HEK293 (cell line): ENCODE results near the gene IQCB1.

Experiments used
- CTCF ChIA-PET: fragments of 350-600 bp; formaldehyde crosslinking; extraction: SDS; loops from one replicate; lab custom pipeline; 2021; ENCODE audit warnings: antibody characterized with exemption; lab: Yijun Ruan, JAX
- POLR2A ChIA-PET: fragments of 300-600 bp; formaldehyde crosslinking; extraction: SDS; loops from one replicate; lab custom pipeline; 2020; ENCODE audit warnings: antibody characterized with exemption, inconsistent platforms; lab: Yijun Ruan, JAX
- H3K27ac ChIP-seq: fragments of 200-500 bp; sonication (Bioruptor generic); 2 replicates; pipeline ENCODE4 v1.5.1; 2014; ENCODE audit warnings: low read depth, low read length, control low read depth, inconsistent platforms; ENCODE audit errors: extremely low read depth
- H3K36me3 ChIP-seq, 2 experiments: fragments of 200-500 bp in 1 of 2; sonication (Bioruptor generic) in 1 of 2; 1 replicate in 1 of 2; 2 replicates in 1 of 2; pipeline ENCODE4 v1.5.1; 2014 to 2017; ENCODE audit warnings: inconsistent platforms in 2 of 2, low read length in 2 of 2; ENCODE audit not compliant: control insufficient read depth in 2 of 2, insufficient read depth in 1 of 2
- H3K4me1 ChIP-seq: fragments of 200-500 bp; sonication (Bioruptor generic); 2 replicates; pipeline ENCODE4 v1.5.1; 2014; ENCODE audit warnings: mild to moderate bottlenecking, low read length, inconsistent platforms; ENCODE audit not compliant: control insufficient read depth, insufficient read depth
- H3K4me3 ChIP-seq: 2 replicates; pipeline ENCODE4 v1.5.1; 2011; ENCODE audit warnings: low read depth, mild to moderate bottlenecking, control low read depth, low read length, moderate library complexity
- H3K9me3 ChIP-seq: fragments of 200-500 bp; sonication (Bioruptor generic); 2 replicates; pipeline ENCODE4 v1.5.1; 2014; ENCODE audit warnings: low read depth, low read length, inconsistent platforms; ENCODE audit not compliant: control insufficient read depth, insufficient read depth
- FEZF1 ChIP-seq: fragments of 450-650 bp; formaldehyde crosslinking; IDR thresholded peaks from 2 replicates; pipeline ENCODE4 v1.5.1; 2016; ENCODE audit warnings: missing biosample characterization, missing genetic modification characterization
- GLI2 ChIP-seq: fragments of 450-650 bp; formaldehyde crosslinking; IDR thresholded peaks from 2 replicates; pipeline ENCODE4; 2017; ENCODE audit warnings: missing biosample characterization, missing genetic modification characterization, low read depth, borderline replicate concordance
- GLI4 ChIP-seq: fragments of 450-650 bp; formaldehyde crosslinking; IDR thresholded peaks from 2 replicates; pipeline ENCODE4 v1.5.1; 2016; ENCODE audit warnings: missing biosample characterization, missing genetic modification characterization
- HOXD13 ChIP-seq: sonication (generic); formaldehyde crosslinking; IDR thresholded peaks from 2 replicates; pipeline ENCODE4 v1.8.0; 2022; ENCODE audit warnings: missing genetic modification reagents, borderline replicate concordance
- KLF7 ChIP-seq: fragments of 450-650 bp; formaldehyde crosslinking; IDR thresholded peaks from 2 replicates; pipeline ENCODE4 v1.5.1; 2016; ENCODE audit warnings: missing biosample characterization, missing genetic modification characterization, borderline replicate concordance
- SALL2 ChIP-seq: fragments of 450-650 bp; formaldehyde crosslinking; IDR thresholded peaks from 2 replicates; pipeline ENCODE4 v1.5.0; 2017; ENCODE audit warnings: missing biosample characterization, mild to moderate bottlenecking, missing genetic modification characterization, borderline replicate concordance
- SP2 ChIP-seq: fragments of 450-650 bp; formaldehyde crosslinking; IDR thresholded peaks from 2 replicates; pipeline ENCODE4 v1.5.1; 2016; ENCODE audit warnings: missing biosample characterization, missing genetic modification characterization
- SP3 ChIP-seq: fragments of 450-650 bp; formaldehyde crosslinking; IDR thresholded peaks from 2 replicates; pipeline ENCODE4 v1.5.1; 2016; ENCODE audit warnings: missing biosample characterization, missing genetic modification characterization
- WT1 ChIP-seq: fragments of 450-650 bp; formaldehyde crosslinking; IDR thresholded peaks from 2 replicates; pipeline ENCODE4 v1.5.1; 2016; ENCODE audit warnings: missing biosample characterization, missing genetic modification characterization
- YY1 ChIP-seq: fragments of 450-650 bp; formaldehyde crosslinking; IDR thresholded peaks from 2 replicates; pipeline ENCODE4 v1.5.1; 2018; ENCODE audit warnings: missing biosample characterization, missing genetic modification characterization
- ZBTB21 ChIP-seq: fragments of 450-650 bp; formaldehyde crosslinking; IDR thresholded peaks from 2 replicates; pipeline ENCODE4 v1.5.1; 2017; ENCODE audit warnings: missing biosample characterization, missing genetic modification characterization
- ZEB2 ChIP-seq: fragments of 450-650 bp; formaldehyde crosslinking; IDR thresholded peaks from 2 replicates; pipeline ENCODE4 v1.5.1; 2016; ENCODE audit warnings: missing biosample characterization, missing genetic modification characterization
- ZFP37 ChIP-seq: fragments of 450-650 bp; formaldehyde crosslinking; IDR thresholded peaks from 2 replicates; pipeline ENCODE4 v1.5.1; 2016; ENCODE audit warnings: missing biosample characterization, missing genetic modification characterization
- ZNF10 ChIP-seq: fragments of 450-650 bp; formaldehyde crosslinking; IDR thresholded peaks from 2 replicates; pipeline ENCODE4 v1.5.1; 2017; ENCODE audit warnings: missing biosample characterization, missing genetic modification characterization
- ZNF16 ChIP-seq: fragments of 450-650 bp; formaldehyde crosslinking; IDR thresholded peaks from 2 replicates; pipeline ENCODE4 v1.5.1; 2016; ENCODE audit warnings: low read depth, missing biosample characterization, missing genetic modification characterization
- ZNF169 ChIP-seq: fragments of 450-650 bp; formaldehyde crosslinking; IDR thresholded peaks from 2 replicates; pipeline ENCODE4 v1.5.1; 2016; ENCODE audit warnings: missing biosample characterization, missing genetic modification characterization
- ZNF2 ChIP-seq: fragments of 450-650 bp; formaldehyde crosslinking; IDR thresholded peaks from 2 replicates; pipeline ENCODE4 v1.5.1; 2016; ENCODE audit warnings: missing biosample characterization, missing genetic modification characterization
- ZNF274 ChIP-seq, 2 experiments: fragments of 200-500 bp in 1 of 2; fragments of 450-650 bp in 1 of 2; sonication (Bioruptor generic) in 1 of 2; formaldehyde crosslinking in 1 of 2; IDR thresholded peaks; 2 replicates each; pipeline versions ENCODE4 v1.5.1 to v1.6.1; 2014 to 2016; ENCODE audit warnings: borderline replicate concordance in 1 of 2, inconsistent platforms in 1 of 2, low read length in 1 of 2, missing biosample characterization in 1 of 2, missing genetic modification characterization in 1 of 2
- ZNF350 ChIP-seq: fragments of 450-650 bp; formaldehyde crosslinking; IDR thresholded peaks from 2 replicates; pipeline ENCODE4 v1.5.0; 2017; ENCODE audit warnings: missing biosample characterization, mild to moderate bottlenecking, missing genetic modification characterization
- ZNF391 ChIP-seq: fragments of 450-650 bp; formaldehyde crosslinking; IDR thresholded peaks from 2 replicates; pipeline ENCODE4 v1.5.1; 2016; ENCODE audit warnings: low read depth, missing biosample characterization, missing genetic modification characterization, borderline replicate concordance
- ZNF394 ChIP-seq: fragments of 450-650 bp; formaldehyde crosslinking; IDR thresholded peaks from 2 replicates; pipeline ENCODE4 v1.5.1; 2016; ENCODE audit warnings: missing biosample characterization, missing genetic modification characterization, mild to moderate bottlenecking, moderate library complexity, borderline replicate concordance
- ZNF660 ChIP-seq: fragments of 450-650 bp; IDR thresholded peaks from 2 replicates; pipeline ENCODE4 v1.5.1; 2018; ENCODE audit warnings: missing biosample characterization, mild to moderate bottlenecking, missing genetic modification characterization
- ZNF677 ChIP-seq: fragments of 450-650 bp; IDR thresholded peaks from 2 replicates; pipeline ENCODE4 v1.5.0; 2018; ENCODE audit warnings: missing biosample characterization, mild to moderate bottlenecking, missing genetic modification characterization, moderate library complexity
- ZNF837 ChIP-seq: fragments of 450-650 bp; formaldehyde crosslinking; IDR thresholded peaks from 2 replicates; pipeline ENCODE4 v1.5.1; 2016; ENCODE audit warnings: missing biosample characterization, missing genetic modification characterization
- TF ChIP-seq, protein P1 (sequence below): fragments of 450-650 bp; formaldehyde crosslinking; optimal IDR thresholded peaks from 2 replicates; pipeline ENCODE3; 2016; ENCODE audit warnings: missing biosample characterization, mild to moderate bottlenecking, missing genetic modification characterization
- TF ChIP-seq, protein P2 (sequence below): fragments of 450-650 bp; formaldehyde crosslinking; IDR thresholded peaks from 2 replicates; pipeline ENCODE4 v1.5.1; 2017; ENCODE audit warnings: missing biosample characterization, missing genetic modification characterization
- TF ChIP-seq, protein P3 (sequence below): IDR thresholded peaks from 2 replicates; pipeline ENCODE4 v1.6.1; 2011; ENCODE audit warnings: mild to moderate bottlenecking, low read depth, low read length, borderline replicate concordance
- TF ChIP-seq, protein P4 (sequence below): fragments of 450-650 bp; formaldehyde crosslinking; conservative IDR thresholded peaks from 2 replicates; pipeline ENCODE4 v1.5.1; 2016; ENCODE audit warnings: low read depth, missing biosample characterization, missing genetic modification characterization

IQCB1 gene

DNA sequence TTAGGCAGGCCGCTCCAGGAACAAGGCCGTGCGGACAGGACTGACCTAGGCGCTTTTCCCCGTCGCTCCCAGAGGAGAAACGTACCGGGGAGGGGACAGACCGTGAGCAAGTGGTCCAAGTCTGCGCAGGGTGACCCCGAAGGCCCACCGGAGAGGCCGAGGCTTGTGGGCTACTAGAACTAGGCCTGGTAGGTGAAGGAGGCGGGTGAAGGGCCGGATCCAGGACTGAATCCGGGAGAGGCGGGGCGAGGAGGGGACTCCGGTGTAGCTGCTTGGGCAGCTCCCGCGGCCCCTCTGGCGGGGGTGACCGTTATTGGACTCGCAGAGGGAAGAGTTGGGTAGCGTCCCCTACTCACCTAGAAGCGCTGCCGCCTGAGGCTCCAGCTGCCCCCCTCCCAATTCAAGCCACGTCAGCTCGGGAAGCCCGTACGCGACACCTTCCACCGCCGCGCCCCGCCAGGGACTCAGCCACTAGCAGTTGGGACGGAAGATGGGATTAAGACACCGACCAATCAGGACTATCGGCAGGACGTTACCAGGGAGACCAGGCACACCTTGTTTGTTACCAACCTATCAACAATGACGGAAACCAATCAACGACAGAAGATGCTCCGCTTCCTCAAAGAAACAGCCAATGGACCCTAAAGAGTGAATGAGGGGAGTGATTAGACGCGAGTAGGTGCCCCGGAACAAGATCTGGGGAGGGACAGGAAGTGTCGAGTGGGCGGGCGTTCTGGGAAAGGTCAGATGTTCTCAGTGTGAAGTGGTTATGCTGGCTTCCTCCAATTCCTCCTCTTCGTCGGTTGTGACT lies 85.4 kb downstream of the IQCB1 start, which contains the start of gene GOLGB1:
Gene GOLGB1 (minus strand): TSS at position 466 of the 811 bp plus-strand sequence. CDS start 18,770 bp downstream, outside the sequence.
- Histone ChIP-seq H3K9me3 (no peaks in the 10 kb centered on the region), H3K36me3 (peaks cover 0 to 11% of the 10 kb centered on the region in 2 experiments; a peak in 1 of 3 replicates), H3K4me3 (peak within 1 kb of the TSS; percentile 98), H3K27ac (peak within 1 kb of the TSS; percentile 64), H3K4me1 (0 out of 2 replicates have a peak, but pooled peaks cover 2% of the 10 kb centered on the region)
- ChIA-PET CTCF (interaction anchor here (0.6 kb wide), 1 partner anchor 40 kb away, joined by 3 read pairs; no protein-coding TSS in a partner anchor), POLR2A (interaction anchor here (0.7 to 1.3 kb wide), 4 partner anchors 18 to 204 kb away, joined by 3 read pairs; partner anchors contain the start of genes EAF2, IQCB1 and POLQ)
- TF ChIP-seq ZFP37 (tag by site-specific recombination) = 0 out of 2 replicates have a peak, but pooled peaks have one; percentile 39
- TF ChIP-seq SP2 (tag by site-specific recombination) = peak; percentile 97
- peak; percentile 65 for TF ChIP-seq SP3
- TF ChIP-seq, protein P1, sequence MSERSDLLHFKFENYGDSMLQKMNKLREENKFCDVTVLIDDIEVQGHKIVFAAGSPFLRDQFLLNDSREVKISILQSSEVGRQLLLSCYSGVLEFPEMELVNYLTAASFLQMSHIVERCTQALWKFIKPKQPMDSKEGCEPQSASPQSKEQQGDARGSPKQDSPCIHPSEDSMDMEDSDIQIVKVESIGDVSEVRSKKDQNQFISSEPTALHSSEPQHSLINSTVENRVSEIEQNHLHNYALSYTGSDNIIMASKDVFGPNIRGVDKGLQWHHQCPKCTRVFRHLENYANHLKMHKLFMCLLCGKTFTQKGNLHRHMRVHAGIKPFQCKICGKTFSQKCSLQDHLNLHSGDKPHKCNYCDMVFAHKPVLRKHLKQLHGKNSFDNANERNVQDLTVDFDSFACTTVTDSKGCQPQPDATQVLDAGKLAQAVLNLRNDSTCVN (tag by site-specific recombination) = peak; percentile 22
- peak; percentile 70; the same call in 1 of the 2 replicates for TF ChIP-seq ZNF391 (tag by site-specific recombination)
- TF ChIP-seq ZNF394 = no peak
- no peak for TF ChIP-seq ZNF837 (tag by site-specific recombination)
- TF ChIP-seq ZNF16 (tag by site-specific recombination) = no peak
- TF ChIP-seq ZNF169 = no peak
- peak; percentile 33; the same call in 1 of the 2 replicates for TF ChIP-seq ZNF2 (tag by site-specific recombination)
- no peak for TF ChIP-seq YY1
- TF ChIP-seq ZEB2 (tag by site-specific recombination) = 0 out of 2 replicates have a peak, but pooled peaks have one; percentile 57
- TF ChIP-seq, protein P2, sequence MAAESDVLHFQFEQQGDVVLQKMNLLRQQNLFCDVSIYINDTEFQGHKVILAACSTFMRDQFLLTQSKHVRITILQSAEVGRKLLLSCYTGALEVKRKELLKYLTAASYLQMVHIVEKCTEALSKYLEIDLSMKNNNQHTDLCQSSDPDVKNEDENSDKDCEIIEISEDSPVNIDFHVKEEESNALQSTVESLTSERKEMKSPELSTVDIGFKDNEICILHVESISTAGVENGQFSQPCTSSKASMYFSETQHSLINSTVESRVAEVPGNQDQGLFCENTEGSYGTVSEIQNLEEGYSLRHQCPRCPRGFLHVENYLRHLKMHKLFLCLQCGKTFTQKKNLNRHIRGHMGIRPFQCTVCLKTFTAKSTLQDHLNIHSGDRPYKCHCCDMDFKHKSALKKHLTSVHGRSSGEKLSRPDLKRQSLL (tag by site-specific recombination) = no peak
- TF ChIP-seq WT1 (tag by site-specific recombination) = no peak
- TF ChIP-seq ZNF350 (tag by site-specific recombination) = peak; percentile 98
- TF ChIP-seq KLF7 (tag by site-specific recombination) = no peak
- TF ChIP-seq FEZF1 (tag by site-specific recombination) = no peak
- no peak for TF ChIP-seq GLI2
- TF ChIP-seq GLI4 = no peak
- TF ChIP-seq ZNF274 (IDR thresholded peaks at IDR 0.05; ENCODE audit: low read length) = no peak
- no peak for TF ChIP-seq ZNF274 (tag by site-specific recombination; IDR thresholded peaks at IDR 0.05; ENCODE audit: borderline replicate concordance)
- TF ChIP-seq ZNF660 = 0 out of 2 replicates have a peak, but pooled peaks have one; percentile 48
- peak; percentile 90 for TF ChIP-seq ZNF10 (tag by site-specific recombination)
- TF ChIP-seq, protein P3, sequence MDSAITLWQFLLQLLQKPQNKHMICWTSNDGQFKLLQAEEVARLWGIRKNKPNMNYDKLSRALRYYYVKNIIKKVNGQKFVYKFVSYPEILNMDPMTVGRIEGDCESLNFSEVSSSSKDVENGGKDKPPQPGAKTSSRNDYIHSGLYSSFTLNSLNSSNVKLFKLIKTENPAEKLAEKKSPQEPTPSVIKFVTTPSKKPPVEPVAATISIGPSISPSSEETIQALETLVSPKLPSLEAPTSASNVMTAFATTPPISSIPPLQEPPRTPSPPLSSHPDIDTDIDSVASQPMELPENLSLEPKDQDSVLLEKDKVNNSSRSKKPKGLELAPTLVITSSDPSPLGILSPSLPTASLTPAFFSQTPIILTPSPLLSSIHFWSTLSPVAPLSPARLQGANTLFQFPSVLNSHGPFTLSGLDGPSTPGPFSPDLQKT = no peak
- TF ChIP-seq SALL2 = no peak
- no peak for TF ChIP-seq ZBTB21 (tag by site-specific recombination)
- TF ChIP-seq, protein P4, sequence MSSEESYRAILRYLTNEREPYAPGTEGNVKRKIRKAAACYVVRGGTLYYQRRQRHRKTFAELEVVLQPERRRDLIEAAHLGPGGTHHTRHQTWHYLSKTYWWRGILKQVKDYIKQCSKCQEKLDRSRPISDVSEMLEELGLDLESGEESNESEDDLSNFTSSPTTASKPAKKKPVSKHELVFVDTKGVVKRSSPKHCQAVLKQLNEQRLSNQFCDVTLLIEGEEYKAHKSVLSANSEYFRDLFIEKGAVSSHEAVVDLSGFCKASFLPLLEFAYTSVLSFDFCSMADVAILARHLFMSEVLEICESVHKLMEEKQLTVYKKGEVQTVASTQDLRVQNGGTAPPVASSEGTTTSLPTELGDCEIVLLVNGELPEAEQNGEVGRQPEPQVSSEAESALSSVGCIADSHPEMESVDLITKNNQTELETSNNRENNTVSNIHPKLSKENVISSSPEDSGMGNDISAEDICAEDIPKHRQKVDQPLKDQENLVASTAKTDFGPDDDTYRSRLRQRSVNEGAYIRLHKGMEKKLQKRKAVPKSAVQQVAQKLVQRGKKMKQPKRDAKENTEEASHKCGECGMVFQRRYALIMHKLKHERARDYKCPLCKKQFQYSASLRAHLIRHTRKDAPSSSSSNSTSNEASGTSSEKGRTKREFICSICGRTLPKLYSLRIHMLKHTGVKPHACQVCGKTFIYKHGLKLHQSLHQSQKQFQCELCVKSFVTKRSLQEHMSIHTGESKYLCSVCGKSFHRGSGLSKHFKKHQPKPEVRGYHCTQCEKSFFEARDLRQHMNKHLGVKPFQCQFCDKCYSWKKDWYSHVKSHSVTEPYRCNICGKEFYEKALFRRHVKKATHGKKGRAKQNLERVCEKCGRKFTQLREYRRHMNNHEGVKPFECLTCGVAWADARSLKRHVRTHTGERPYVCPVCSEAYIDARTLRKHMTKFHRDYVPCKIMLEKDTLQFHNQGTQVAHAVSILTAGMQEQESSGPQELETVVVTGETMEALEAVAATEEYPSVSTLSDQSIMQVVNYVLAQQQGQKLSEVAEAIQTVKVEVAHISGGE (tag by site-specific recombination) = peak; percentile 82
- no peak for TF ChIP-seq ZNF677 (tag by site-specific recombination)
- 0 out of 2 replicates have a peak, but pooled peaks have one; percentile 26 for TF ChIP-seq HOXD13 (CRISPR knock-in tag)
